ENCODE results near the gene MAD1L1.
A peak's percentile ranks its signal among the peaks of the same experiment; 100 is the strongest.
"Not testable (repeated sequence)": the region's sequence is repeated elsewhere in the genome, so short reads cannot be mapped to it uniquely, and the experiment has no call there.

The MAD1L1 gene

GRCh38 chr7:2163600-2164555 is 68.9 kb downstream of the MAD1L1 start:
- no peak for TF ChIP-seq CTCF (conservative IDR thresholded peaks at IDR 0.05; ENCODE audit: control insufficient read depth, insufficient read depth, low read depth, low read length)
- no peak for DNase-seq (ENCODE audit: low read depth)
- no peak overlapping the region for H3K4me3 ChIP-seq (ENCODE audit: control insufficient read depth, low read depth, low read length)

GRCh38 chr7:2162959-2163358 is 69.8 kb downstream of the MAD1L1 start:
- DNase-seq (ENCODE audit: low read depth), result peak; percentile 43
- no peak overlapping the region for H3K4me3 ChIP-seq (ENCODE audit: control insufficient read depth, low read depth, low read length)
- TF ChIP-seq CTCF (conservative IDR thresholded peaks at IDR 0.05; ENCODE audit: control insufficient read depth, insufficient read depth, low read depth, low read length), result no peak

GRCh38 chr7:2162004-2162902 is 70.5 kb downstream of the MAD1L1 start:
- H3K4me3 ChIP-seq (ENCODE audit: control insufficient read depth, low read depth, low read length); DNase-seq (ENCODE audit: low read depth): not testable (repeated sequence)

GRCh38 chr7:2159176-2159520 is 73.6 kb downstream of the MAD1L1 start:
- H3K4me3 ChIP-seq (ENCODE audit: control insufficient read depth, low read depth, low read length), result no peak overlapping the region
- no peak for TF ChIP-seq CTCF (conservative IDR thresholded peaks at IDR 0.05; ENCODE audit: control insufficient read depth, insufficient read depth, low read depth, low read length)
- no peak for DNase-seq (ENCODE audit: low read depth)

GRCh38 chr7:2158331-2159175 is 74.2 kb downstream of the MAD1L1 start:
- no peak for DNase-seq (ENCODE audit: low read depth)
- TF ChIP-seq CTCF (conservative IDR thresholded peaks at IDR 0.05; ENCODE audit: control insufficient read depth, insufficient read depth, low read depth, low read length), result no peak
- no peak overlapping the region for H3K4me3 ChIP-seq (ENCODE audit: control insufficient read depth, low read depth, low read length)

- TF ChIP-seq CTCF (conservative IDR thresholded peaks at IDR 0.05; ENCODE audit: control insufficient read depth, insufficient read depth, low read depth, low read length), result no peak
- DNase-seq (ENCODE audit: low read depth), result peak; percentile 96
Observed at GRCh38 chr7:2157473-2158279, 75.1 kb downstream of the MAD1L1 start.

More at GRCh38 chr7:2157473-2158279, 75.1 kb downstream of the MAD1L1 start:
- H3K4me3 ChIP-seq (ENCODE audit: control insufficient read depth, low read depth, low read length), result no peak overlapping the region

Measured in fibroblast of mammary gland (primary cell).